Measurements from ENCODE around the gene BICDL2.
"Not testable (repeated sequence)": the region's sequence is repeated elsewhere in the genome, so short reads cannot be mapped to it uniquely, and the experiment has no call there.

The BICDL2 gene

GRCh38 chr16:3054965-3055733, 18.4 kb upstream of the BICDL2 start:
- H3K4me1 ChIP-seq (ENCODE audit: control insufficient read depth, insufficient read depth, low read length) = peaks cover 8% of the 10 kb centered on the region
- no peak overlapping the region for H3K4me3 ChIP-seq (ENCODE audit: low read length)
- DNase-seq (ENCODE audit: low read depth) = no peak
- no peaks in the 10 kb centered on the region for H3K9me3 ChIP-seq (ENCODE audit: control insufficient read depth, low read length)
- no peaks in the 10 kb centered on the region for H3K36me3 ChIP-seq (ENCODE audit: control insufficient read depth, insufficient read depth, low read length, severe bottlenecking)
- no peak overlapping the region for H3K9ac ChIP-seq (ENCODE audit: low read length)
- peaks cover 20% of the 10 kb centered on the region for H3K27me3 ChIP-seq (replicated peaks; ENCODE audit: control insufficient read depth, insufficient read depth, low read length)

DNA sequence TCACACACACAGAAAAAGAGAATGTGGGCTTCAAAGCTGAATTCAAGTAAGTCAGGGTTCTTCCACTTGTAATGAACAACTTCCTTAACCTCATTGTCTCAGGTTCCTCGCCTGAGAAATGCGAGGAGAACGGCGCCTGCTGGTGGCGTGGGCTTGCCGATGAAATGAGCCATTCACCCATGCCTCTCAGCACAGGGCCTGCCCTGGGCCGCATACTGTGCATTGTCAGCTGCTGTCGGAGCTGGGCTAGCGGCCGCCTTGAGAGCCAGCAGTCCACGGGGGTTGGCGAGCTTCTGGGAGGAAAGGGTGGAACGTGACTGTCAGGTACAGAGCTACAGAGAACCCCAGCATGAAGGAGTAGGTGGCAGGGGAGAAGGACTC, 16.6 kb upstream of the BICDL2 start:
- DNase-seq (ENCODE audit: low read depth); H3K9ac ChIP-seq (ENCODE audit: low read length); H3K4me1 ChIP-seq (ENCODE audit: control insufficient read depth, insufficient read depth, low read length); H3K4me3 ChIP-seq (ENCODE audit: low read length); H3K36me3 ChIP-seq (ENCODE audit: control insufficient read depth, insufficient read depth, low read length, severe bottlenecking); H3K9me3 ChIP-seq (ENCODE audit: control insufficient read depth, low read length): not testable (repeated sequence)
- H3K27me3 ChIP-seq (replicated peaks; ENCODE audit: control insufficient read depth, insufficient read depth, low read length) = peaks cover 38% of the 10 kb centered on the region

- H3K36me3 ChIP-seq (ENCODE audit: control insufficient read depth, insufficient read depth, low read length, severe bottlenecking); H3K4me3 ChIP-seq (ENCODE audit: low read length); DNase-seq (ENCODE audit: low read depth); H3K9ac ChIP-seq (ENCODE audit: low read length); H3K9me3 ChIP-seq (ENCODE audit: control insufficient read depth, low read length); H3K4me1 ChIP-seq (ENCODE audit: control insufficient read depth, insufficient read depth, low read length): not testable (repeated sequence)
- H3K27me3 ChIP-seq (replicated peaks; ENCODE audit: control insufficient read depth, insufficient read depth, low read length) = peaks cover 42% of the 10 kb centered on the region
Measured at GRCh38 chr16:3052571-3053329, 16.0 kb upstream of the BICDL2 start.

DNA sequence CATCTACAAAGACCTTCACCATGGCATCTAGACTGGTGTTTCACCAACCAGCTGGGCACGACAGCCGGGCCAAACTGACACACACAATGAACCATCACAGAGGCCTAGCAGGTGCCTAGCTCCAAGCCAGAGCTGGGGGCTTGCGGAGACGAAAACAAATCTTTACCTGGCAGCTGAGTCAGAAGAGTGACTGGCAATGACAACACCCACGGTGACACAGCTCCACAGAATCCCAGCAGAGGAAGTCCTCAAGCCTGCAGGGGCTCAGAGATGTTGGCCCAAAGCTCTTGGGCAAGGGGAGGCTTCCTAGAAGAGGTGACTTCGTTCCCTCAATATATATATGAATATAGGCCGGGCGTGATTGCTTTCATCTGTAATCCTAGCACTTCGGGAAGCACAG, 14.8 kb upstream of the BICDL2 start:
- Histone ChIP-seq H3K4me3 (ENCODE audit: low read length) (no peak overlapping the region), H3K36me3 (ENCODE audit: control insufficient read depth, insufficient read depth, low read length, severe bottlenecking) (no peaks in the 10 kb centered on the region), H3K9me3 (ENCODE audit: control insufficient read depth, low read length) (no peaks in the 10 kb centered on the region), H3K4me1 (ENCODE audit: control insufficient read depth, insufficient read depth, low read length) (no peaks in the 10 kb centered on the region), H3K27me3 (replicated peaks; ENCODE audit: control insufficient read depth, insufficient read depth, low read length) (peaks cover 51% of the 10 kb centered on the region), H3K9ac (ENCODE audit: low read length) (no peak overlapping the region)
- no peak for DNase-seq (ENCODE audit: low read depth)

DNA sequence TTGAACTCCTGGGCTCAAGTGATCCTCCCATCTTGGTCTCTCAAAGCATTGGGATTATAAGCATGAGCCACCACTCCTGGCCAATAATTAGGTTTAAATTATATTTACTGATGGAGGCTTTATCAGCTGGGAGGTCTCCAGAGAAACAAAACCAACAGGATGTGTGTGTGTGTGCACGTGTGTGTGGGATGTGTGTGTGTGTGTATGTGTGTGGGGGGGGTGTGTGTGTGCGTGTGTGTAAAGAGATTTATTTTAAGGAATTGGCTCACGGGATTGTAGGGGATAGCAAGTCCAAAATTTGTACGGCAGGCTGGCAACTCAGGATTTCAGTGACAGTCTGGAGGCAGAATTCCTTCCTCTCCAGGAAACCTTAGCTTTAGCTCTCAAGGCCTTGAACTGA, 14.3 kb upstream of the BICDL2 start:
- no peaks in the 10 kb centered on the region for H3K36me3 ChIP-seq (ENCODE audit: control insufficient read depth, insufficient read depth, low read length, severe bottlenecking)
- no peaks in the 10 kb centered on the region for H3K9me3 ChIP-seq (ENCODE audit: control insufficient read depth, low read length)
- no peak overlapping the region for H3K4me3 ChIP-seq (ENCODE audit: low read length)
- H3K27me3 ChIP-seq (replicated peaks; ENCODE audit: control insufficient read depth, insufficient read depth, low read length) = peaks cover 51% of the 10 kb centered on the region
- DNase-seq (ENCODE audit: low read depth) = no peak
- H3K4me1 ChIP-seq (ENCODE audit: control insufficient read depth, insufficient read depth, low read length) = no peaks in the 10 kb centered on the region
- no peak overlapping the region for H3K9ac ChIP-seq (ENCODE audit: low read length)

DNA sequence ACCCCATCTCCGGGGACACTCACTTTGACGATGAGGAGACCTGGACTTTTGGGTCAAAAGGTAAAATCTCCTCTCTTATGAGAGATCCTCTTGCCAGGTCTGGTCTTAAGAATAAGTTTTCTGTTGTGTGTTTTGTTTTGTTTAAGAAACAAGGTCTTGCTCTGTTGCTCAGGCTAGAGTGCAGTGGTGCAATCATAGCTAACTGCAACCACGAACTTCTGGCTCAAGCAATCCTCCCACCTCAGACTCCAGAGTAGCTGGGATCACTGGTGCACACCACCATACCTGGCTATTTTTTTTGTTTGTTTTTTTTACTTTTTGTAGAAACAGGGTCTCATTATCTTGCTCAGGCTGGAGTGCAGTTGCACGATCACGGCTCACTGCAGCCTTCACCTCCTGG, 13.7 kb upstream of the BICDL2 start:
- Histone ChIP-seq H3K9me3 (ENCODE audit: control insufficient read depth, low read length) (no peaks in the 10 kb centered on the region), H3K4me1 (ENCODE audit: control insufficient read depth, insufficient read depth, low read length) (peaks cover 2% of the 10 kb centered on the region), H3K36me3 (ENCODE audit: control insufficient read depth, insufficient read depth, low read length, severe bottlenecking) (no peaks in the 10 kb centered on the region), H3K9ac (ENCODE audit: low read length) (no peak overlapping the region), H3K27me3 (replicated peaks; ENCODE audit: control insufficient read depth, insufficient read depth, low read length) (peaks cover 51% of the 10 kb centered on the region), H3K4me3 (ENCODE audit: low read length) (no peak overlapping the region)
- no peak for DNase-seq (ENCODE audit: low read depth)

DNA sequence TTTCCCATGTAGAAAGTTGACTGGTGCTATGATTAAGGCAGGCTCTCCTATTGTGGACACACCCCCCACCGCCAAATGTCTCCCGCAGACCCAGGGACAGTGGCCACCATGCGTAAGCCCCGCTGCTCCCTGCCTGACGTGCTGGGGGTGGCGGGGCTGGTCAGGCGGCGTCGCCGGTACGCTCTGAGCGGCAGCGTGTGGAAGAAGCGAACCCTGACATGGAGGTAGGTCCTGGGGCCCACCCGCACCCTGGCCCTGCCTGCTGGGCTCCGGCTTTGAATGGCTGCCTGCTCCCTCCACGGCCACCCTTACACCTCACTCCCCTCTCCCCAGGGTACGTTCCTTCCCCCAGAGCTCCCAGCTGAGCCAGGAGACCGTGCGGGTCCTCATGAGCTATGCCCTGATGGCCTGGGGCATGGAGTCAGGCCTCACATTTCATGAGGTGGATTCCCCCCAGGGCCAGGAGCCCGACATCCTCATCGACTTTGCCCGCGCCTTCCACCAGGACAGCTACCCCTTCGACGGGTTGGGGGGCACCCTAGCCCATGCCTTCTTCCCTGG, 13.3 kb upstream of the BICDL2 start:
- no peak for DNase-seq (ENCODE audit: low read depth)
- Histone ChIP-seq H3K9ac (ENCODE audit: low read length) (no peak overlapping the region), H3K27me3 (replicated peaks; ENCODE audit: control insufficient read depth, insufficient read depth, low read length) (peaks cover 51% of the 10 kb centered on the region), H3K36me3 (ENCODE audit: control insufficient read depth, insufficient read depth, low read length, severe bottlenecking) (no peaks in the 10 kb centered on the region), H3K4me3 (ENCODE audit: low read length) (no peak overlapping the region), H3K4me1 (ENCODE audit: control insufficient read depth, insufficient read depth, low read length) (peaks cover 2% of the 10 kb centered on the region), H3K9me3 (ENCODE audit: control insufficient read depth, low read length) (no peaks in the 10 kb centered on the region)

- H3K4me1 ChIP-seq (ENCODE audit: control insufficient read depth, insufficient read depth, low read length) = peaks cover 2% of the 10 kb centered on the region
- no peaks in the 10 kb centered on the region for H3K9me3 ChIP-seq (ENCODE audit: control insufficient read depth, low read length)
- no peak overlapping the region for H3K9ac ChIP-seq (ENCODE audit: low read length)
- peaks cover 63% of the 10 kb centered on the region for H3K27me3 ChIP-seq (replicated peaks; ENCODE audit: control insufficient read depth, insufficient read depth, low read length)
- no peak for DNase-seq (ENCODE audit: low read depth)
- H3K4me3 ChIP-seq (ENCODE audit: low read length) = no peak overlapping the region
- H3K36me3 ChIP-seq (ENCODE audit: control insufficient read depth, insufficient read depth, low read length, severe bottlenecking) = no peaks in the 10 kb centered on the region
Measured at GRCh38 chr16:3047387-3047720, 10.6 kb upstream of the BICDL2 start.

DNA sequence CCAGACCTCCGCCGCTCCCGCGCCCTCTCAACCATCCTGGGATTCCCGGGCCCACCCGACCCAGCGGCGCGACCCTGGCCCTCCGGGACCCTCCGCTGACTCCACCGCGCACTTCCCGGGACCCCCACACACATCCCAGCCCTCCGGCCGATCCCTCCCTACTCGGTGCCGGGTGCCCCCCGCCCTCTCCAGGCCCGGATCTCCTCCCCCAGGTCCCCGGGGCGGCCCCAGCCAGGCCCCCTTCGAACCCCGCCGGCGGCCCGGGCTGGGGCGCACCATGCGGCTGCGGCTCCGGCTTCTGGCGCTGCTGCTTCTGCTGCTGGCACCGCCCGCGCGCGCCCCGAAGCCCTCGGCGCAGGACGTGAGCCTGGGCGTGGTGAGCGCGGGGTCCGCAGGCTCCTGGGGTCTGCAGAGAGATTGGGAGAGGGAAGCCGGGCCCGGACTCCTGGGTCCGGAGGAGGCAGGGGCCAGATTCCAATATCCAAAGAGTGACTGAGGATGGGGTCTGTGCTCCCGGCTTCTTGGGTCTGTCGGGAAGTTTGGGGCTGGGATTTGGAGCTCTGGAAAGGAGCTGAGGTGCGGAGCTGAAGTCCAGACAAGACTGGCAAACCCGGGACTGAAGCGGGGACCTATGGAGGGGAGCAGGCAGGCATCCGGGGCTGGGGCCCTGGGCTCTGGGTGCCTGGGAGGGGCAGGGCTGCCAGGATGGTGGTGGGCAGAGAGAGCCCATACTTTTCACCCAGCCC, 10.1 kb upstream of the BICDL2 start:
- H3K9me3 ChIP-seq (ENCODE audit: control insufficient read depth, low read length) = no peaks in the 10 kb centered on the region
- H3K4me3 ChIP-seq (ENCODE audit: low read length) = no peak overlapping the region
- peaks cover 2% of the 10 kb centered on the region for H3K4me1 ChIP-seq (ENCODE audit: control insufficient read depth, insufficient read depth, low read length)
- DNase-seq (ENCODE audit: low read depth) = no peak
- no peak overlapping the region for H3K9ac ChIP-seq (ENCODE audit: low read length)
- peaks cover 59% of the 10 kb centered on the region for H3K27me3 ChIP-seq (replicated peaks; ENCODE audit: control insufficient read depth, insufficient read depth, low read length)
- no peaks in the 10 kb centered on the region for H3K36me3 ChIP-seq (ENCODE audit: control insufficient read depth, insufficient read depth, low read length, severe bottlenecking)

DNA sequence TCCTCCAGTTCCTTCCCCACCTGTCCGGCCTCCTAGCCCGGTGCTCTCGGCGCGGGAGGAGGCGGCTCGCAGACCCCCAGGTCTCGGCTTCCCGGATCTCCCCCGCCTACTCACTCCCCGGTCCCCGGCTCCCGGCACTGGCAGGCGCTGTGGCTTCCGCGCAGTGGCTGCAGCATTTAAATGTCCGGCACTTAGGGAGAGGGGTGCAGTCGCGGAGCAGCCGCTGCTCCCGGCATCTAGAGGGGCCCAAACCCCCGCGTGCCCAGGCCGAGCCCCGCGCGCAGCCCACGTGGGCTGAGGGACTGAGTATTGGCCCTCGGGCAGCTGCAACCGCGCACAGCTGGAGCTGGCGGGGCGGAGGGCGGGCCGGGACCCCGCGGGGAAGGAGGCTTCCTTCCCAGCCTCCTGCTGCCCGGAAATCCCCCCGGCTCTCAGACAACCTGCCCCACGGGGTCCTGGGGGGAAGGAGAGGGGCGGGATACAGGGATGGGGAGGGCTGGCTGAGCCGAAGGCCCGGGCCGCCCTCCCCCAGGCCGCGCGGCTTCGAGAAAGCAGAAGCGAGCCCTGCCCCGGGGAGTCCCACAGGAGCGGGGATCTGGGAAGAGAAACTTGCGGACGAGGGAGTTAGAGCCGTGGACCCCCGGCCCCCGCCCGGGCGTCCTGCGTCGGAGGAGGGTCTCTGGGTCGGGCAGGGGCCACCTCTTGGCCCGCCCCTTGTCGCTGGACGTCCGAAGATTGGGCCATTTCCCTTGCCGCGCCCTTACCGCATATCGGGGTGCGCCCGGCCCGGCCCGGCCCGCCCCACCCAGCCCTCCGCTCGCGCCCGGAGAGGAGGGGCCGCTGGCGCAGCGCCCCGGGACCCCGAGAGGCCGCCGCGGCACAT, 9.3 kb upstream of the BICDL2 start, which contains the start of gene MMP25:
Gene MMP25, plus strand, starts transcription at position 804 of the 883 bp plus-strand sequence. CDS start 357 bp downstream, outside the sequence.
- Histone ChIP-seq H3K9me3 (ENCODE audit: control insufficient read depth, low read length) (no peaks in the 10 kb centered on the region), H3K27me3 (replicated peaks; ENCODE audit: control insufficient read depth, insufficient read depth, low read length) (peaks cover 52% of the 10 kb centered on the region), H3K36me3 (ENCODE audit: control insufficient read depth, insufficient read depth, low read length, severe bottlenecking) (no peaks in the 10 kb centered on the region), H3K4me3 (ENCODE audit: low read length) (peak within 1 kb of the TSS; percentile 56), H3K4me1 (ENCODE audit: control insufficient read depth, insufficient read depth, low read length) (peaks cover 2% of the 10 kb centered on the region), H3K9ac (ENCODE audit: low read length) (no peak within 1 kb of the TSS)
- DNase-seq (ENCODE audit: low read depth) = peak; percentile 30

Measured in adipocyte (in vitro differentiated cells).